Measurements from ENCODE around the gene MAP2. TPM values are rescaled to one million over a fixed set of nuclear protein-coding genes. Genes with fewer than 3 reads are reported as not detected.

MAP2 gene
- total RNA-seq, 1 experiment from 2014 or later = 7.6 TPM

GRCh38 chr2:209690029-209690754 is 266.3 kb downstream of the MAP2 start (continued):
- TF ChIP-seq ATF6 (CRISPR knock-in tag; IDR thresholded peaks at IDR 0.05) = no peak
- TF ChIP-seq IRF2 (CRISPR knock-in tag; IDR thresholded peaks at IDR 0.05; ENCODE audit: borderline replicate concordance, low read depth) = no peak
- no peak for TF ChIP-seq ZNF232 (CRISPR knock-in tag; IDR thresholded peaks at IDR 0.05)
- TF ChIP-seq PREB (CRISPR knock-in tag; IDR thresholded peaks at IDR 0.05; ENCODE audit: borderline replicate concordance) = no peak

GRCh38 chr2:209694748-209695147 is 270.9 kb downstream of the MAP2 start:
- TF ChIP-seq ZNF671 (CRISPR knock-in tag; IDR thresholded peaks at IDR 0.05) (no peak), FOXP4 (CRISPR knock-in tag; IDR thresholded peaks at IDR 0.05) (no peak), USF1 (CRISPR knock-in tag; IDR thresholded peaks at IDR 0.05) (no peak), EMX1 (CRISPR knock-in tag; IDR thresholded peaks at IDR 0.05) (no peak), ZNF121 (CRISPR knock-in tag; IDR thresholded peaks at IDR 0.05) (no peak), MLX (CRISPR knock-in tag; IDR thresholded peaks at IDR 0.05) (no peak), MXD4 (CRISPR knock-in tag; IDR thresholded peaks at IDR 0.05; ENCODE audit: borderline replicate concordance) (no peak), NR3C1 (CRISPR knock-in tag; conservative IDR thresholded peaks at IDR 0.05; ENCODE audit: low read depth) (no peak), PRRX2 (CRISPR knock-in tag; IDR thresholded peaks at IDR 0.05) (no peak), E2F1 (CRISPR knock-in tag; IDR thresholded peaks at IDR 0.05) (no peak), ZBTB21 (CRISPR knock-in tag; IDR thresholded peaks at IDR 0.05; ENCODE audit: borderline replicate concordance) (no peak), ATF3 (CRISPR knock-in tag; conservative IDR thresholded peaks at IDR 0.05) (no peak), ZMAT4 (CRISPR knock-in tag; IDR thresholded peaks at IDR 0.05) (no peak), ARID4B (CRISPR knock-in tag; IDR thresholded peaks at IDR 0.05; ENCODE audit: borderline replicate concordance) (no peak), ETV6 (CRISPR knock-in tag; IDR thresholded peaks at IDR 0.05) (no peak), ZSCAN18 (CRISPR knock-in tag; IDR thresholded peaks at IDR 0.05) (no peak), JAZF1 (CRISPR knock-in tag; IDR thresholded peaks at IDR 0.05) (no peak)
- peaks cover 18% of the 10 kb centered on the region for H3K4me1 Mint-ChIP-seq
- H3K4me3 Mint-ChIP-seq = no peak overlapping the region
- ChIA-PET CTCF (no interaction called here), POLR2A (no interaction called here)
- peaks cover 3% of the 10 kb centered on the region; the same call in 1 of the 2 replicates for H3K27me3 Mint-ChIP-seq (ENCODE audit: low read depth)
- H3K36me3 Mint-ChIP-seq = no peaks in the 10 kb centered on the region
- peaks cover 24% of the 10 kb centered on the region for H3K9me3 Mint-ChIP-seq
- no peak for ATAC-seq
- DNase-seq (ENCODE audit: low spot score) = no peak
- H3K27ac Mint-ChIP-seq = no peak overlapping the region
